Subcutaneous abdominal adipose tissue (tissue), 5 donors: ENCODE data around the gene MRC2.

ENCODE experiments used
- H3K27ac ChIP-seq: one replicate; pipeline ENCODE4 v1.7.0; 2013; ENCODE audit warnings: low read depth, mild to moderate bottlenecking, inconsistent platforms, low read length, moderate library complexity
- H3K27me3 ChIP-seq, 5 donors: one replicate each; pipeline ENCODE4 v1.7.0; 2013; ENCODE audit warnings: low read length in 5 of 5, inconsistent platforms in 1 of 5; ENCODE audit not compliant: control insufficient read depth in 5 of 5, insufficient read depth in 4 of 5
- H3K36me3 ChIP-seq, 5 donors: one replicate each; pipeline ENCODE4 v1.7.0; 2013; ENCODE audit warnings: low read length in 5 of 5; ENCODE audit not compliant: control insufficient read depth in 5 of 5, insufficient read depth in 5 of 5
- H3K4me1 ChIP-seq, 5 donors: one replicate each; pipeline ENCODE4 v1.7.0; 2013; ENCODE audit warnings: low read length in 5 of 5, mild to moderate bottlenecking in 3 of 5, moderate library complexity in 1 of 5; ENCODE audit not compliant: control insufficient read depth in 5 of 5, insufficient read depth in 5 of 5
- H3K4me3 ChIP-seq, 5 donors: one replicate each; pipeline ENCODE4 v1.7.0; 2013; ENCODE audit warnings: low read length in 5 of 5, low read depth in 1 of 5
- H3K9ac ChIP-seq, 5 donors: one replicate each; pipeline ENCODE4 v1.7.0; 2013; ENCODE audit warnings: low read length in 5 of 5, mild to moderate bottlenecking in 4 of 5, moderate library complexity in 3 of 5
- H3K9me3 ChIP-seq, 5 donors: one replicate each; pipeline ENCODE4 v1.7.0; 2013; ENCODE audit warnings: low read length in 5 of 5; ENCODE audit not compliant: control insufficient read depth in 5 of 5
- donor health status: healthy.
- donor health status: healthy.
- donor health status: healthy.
- donor health status: healthy.
- donor health status: healthy.

MRC2 gene

DNA sequence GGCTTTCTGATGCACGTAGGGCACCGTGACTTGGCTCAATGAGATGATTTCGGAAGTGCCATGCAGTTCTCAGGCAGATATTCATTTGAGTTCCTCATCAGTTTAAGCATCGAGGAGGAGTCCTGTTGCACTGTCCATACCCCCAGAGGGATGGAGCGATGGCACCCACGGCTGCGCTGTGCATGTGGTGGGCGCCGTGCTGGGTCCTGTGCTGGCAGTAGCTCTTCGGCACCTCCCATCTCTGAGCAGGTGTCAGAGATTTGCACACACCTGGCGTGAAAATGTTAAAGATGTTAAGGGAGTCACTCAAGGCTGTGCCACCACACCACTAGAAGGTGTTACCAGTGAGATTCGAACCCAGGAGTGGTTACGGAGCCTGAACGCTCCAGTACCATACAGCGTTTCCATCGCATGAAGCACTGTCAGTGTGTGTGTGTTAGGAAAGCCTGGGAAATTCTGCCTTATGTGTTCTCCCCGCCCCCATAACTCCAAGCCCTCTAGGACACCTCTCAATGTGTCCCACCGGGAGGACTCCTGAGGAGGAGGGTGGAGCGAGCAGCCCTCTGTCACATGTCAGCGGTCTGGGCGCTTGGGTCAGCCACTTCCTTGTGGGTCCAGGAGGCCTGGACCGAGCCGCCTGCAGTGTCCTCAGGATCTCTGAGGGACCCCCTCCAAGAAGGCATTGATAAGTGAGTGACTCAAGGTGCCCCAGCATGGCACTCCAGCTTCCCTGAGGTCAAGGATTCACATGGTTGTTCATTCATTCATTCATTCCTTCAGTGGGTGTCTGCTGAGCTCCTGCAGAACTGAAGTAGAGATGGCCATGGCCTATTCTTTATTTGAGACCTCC, 3.8 kb downstream of the MRC2 start:
- H3K27ac ChIP-seq, result no peak overlapping the region
- no peak overlapping the region for H3K9ac ChIP-seq
- H3K4me3 ChIP-seq, result no peak overlapping the region
- H3K36me3 ChIP-seq, result no peaks in the 10 kb centered on the region
- peaks cover 6 to 17% (median 12%) of the 10 kb centered on the region in 5 donors for H3K27me3 ChIP-seq
- peaks cover 6 to 51% (median 39%) of the 10 kb centered on the region in 5 donors for H3K4me1 ChIP-seq
- H3K9me3 ChIP-seq, result no peaks in the 10 kb centered on the region

DNA sequence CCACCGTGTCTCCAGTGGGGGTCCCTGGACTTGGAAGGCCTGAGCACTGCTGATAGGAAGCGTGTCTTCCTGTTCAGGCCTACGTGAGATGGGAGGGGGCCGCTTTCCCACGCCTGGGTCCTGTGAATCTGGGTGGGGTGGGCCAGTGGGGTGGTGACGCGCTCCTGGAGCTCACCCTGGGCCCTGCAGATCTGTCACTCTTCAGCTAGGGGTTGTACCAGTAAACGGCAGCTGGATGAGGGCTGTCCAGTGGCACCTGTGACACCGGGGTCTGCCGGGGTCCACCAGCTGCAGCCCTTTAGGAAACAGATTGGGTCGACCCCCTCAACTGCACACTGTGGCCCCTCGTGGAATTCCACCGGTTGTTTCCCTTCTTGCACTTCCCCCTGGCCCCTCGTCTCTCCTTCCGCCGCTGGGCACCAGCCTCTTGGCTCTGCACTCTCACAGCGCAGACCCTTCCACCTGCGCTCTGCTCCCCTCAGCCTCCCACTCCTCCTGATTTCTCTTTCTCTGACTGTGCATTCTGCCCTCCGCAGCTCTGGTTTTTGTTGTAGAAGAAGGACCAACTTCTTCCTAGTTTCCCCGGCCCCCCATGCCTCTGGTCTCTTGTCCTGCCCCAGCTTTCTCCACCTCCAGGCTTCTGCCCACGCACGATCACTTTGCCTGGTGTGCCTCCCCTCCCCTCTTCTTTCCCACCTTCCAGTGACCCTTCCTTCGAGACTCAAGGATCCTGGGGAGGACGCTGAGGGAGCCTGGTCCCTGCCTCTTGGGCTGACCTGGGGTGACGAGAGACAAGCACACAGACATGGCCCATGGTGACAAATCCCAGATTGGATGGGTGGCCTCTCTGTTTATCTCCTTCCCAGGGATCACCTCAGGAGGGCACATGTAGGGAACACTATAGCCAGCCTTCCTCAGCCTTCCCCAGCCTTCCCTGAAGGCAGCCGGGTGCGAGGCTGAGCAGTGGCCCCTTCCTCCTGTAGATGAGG, 4.8 kb downstream of the MRC2 start:
- Histone ChIP-seq H3K4me3 (no peak overlapping the region), H3K9ac (no peak overlapping the region), H3K27me3 (peaks cover 5 to 14% (median 12%) of the 10 kb centered on the region in 5 donors), H3K4me1 (peaks cover 4 to 42% (median 30%) of the 10 kb centered on the region in 5 donors), H3K9me3 (no peaks in the 10 kb centered on the region), H3K36me3 (no peaks in the 10 kb centered on the region), H3K27ac (no peak overlapping the region)

GRCh38 chr17:62637809-62638208, 10.3 kb downstream of the MRC2 start:
- no peaks in the 10 kb centered on the region for H3K27me3 ChIP-seq
- no peak overlapping the region for H3K9ac ChIP-seq
- no peak overlapping the region for H3K27ac ChIP-seq
- peaks cover 0 to 9% (median 3%) of the 10 kb centered on the region in 5 donors for H3K4me1 ChIP-seq
- H3K9me3 ChIP-seq, result no peaks in the 10 kb centered on the region
- H3K4me3 ChIP-seq, result no peak overlapping the region
- H3K36me3 ChIP-seq, result no peaks in the 10 kb centered on the region

DNA sequence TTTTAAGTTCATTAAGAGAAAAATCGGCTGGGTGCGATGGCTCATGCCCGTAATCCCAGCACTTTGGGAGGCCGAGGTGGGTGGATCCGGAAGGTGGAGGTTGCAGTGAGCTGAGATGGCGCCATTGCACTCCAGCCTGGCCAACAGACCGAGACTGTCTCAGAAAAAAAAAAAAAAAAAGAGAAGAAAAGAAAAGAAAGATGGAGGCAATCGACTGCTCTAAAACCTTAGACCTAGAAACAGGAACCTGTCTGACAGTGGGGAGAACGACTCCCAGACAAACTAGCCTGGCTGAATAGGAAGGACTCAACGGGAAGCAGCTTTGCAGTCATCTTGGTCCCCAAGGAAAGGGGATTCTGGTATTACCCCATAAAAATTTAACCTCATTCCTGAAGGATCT, 13.7 kb downstream of the MRC2 start:
- H3K9ac ChIP-seq, result no peak overlapping the region
- no peak overlapping the region for H3K4me3 ChIP-seq
- H3K9me3 ChIP-seq, result no peaks in the 10 kb centered on the region
- no peaks in the 10 kb centered on the region for H3K27me3 ChIP-seq
- H3K4me1 ChIP-seq, result no peaks in the 10 kb centered on the region
- H3K36me3 ChIP-seq, result no peaks in the 10 kb centered on the region
- no peak overlapping the region for H3K27ac ChIP-seq

DNA sequence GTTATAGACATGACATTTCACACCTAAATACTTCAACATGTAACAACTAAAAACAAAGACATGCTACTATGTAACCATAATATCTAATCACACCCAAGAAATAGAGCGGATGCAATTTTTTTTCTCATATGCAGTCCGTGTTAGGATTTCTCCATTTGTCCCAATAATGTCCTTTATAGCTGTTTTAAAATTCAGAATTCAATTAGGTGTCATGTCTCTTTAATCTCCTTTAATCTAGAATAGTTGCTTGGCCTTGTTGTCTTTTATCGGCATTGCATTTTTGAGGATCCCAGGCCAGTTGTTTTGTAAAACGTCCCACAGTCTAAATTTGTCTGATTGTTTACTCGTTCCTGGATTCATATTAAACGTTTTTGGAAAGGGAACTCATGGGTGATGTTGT, 14.5 kb downstream of the MRC2 start:
- Histone ChIP-seq H3K4me1 (no peaks in the 10 kb centered on the region), H3K27me3 (no peaks in the 10 kb centered on the region), H3K4me3 (no peak overlapping the region), H3K9ac (no peak overlapping the region), H3K9me3 (no peaks in the 10 kb centered on the region), H3K36me3 (peaks cover 0 to 2% (median 0%) of the 10 kb centered on the region in 5 donors), H3K27ac (no peak overlapping the region)

- H3K4me3 ChIP-seq, result no peak overlapping the region
- no peak overlapping the region for H3K9ac ChIP-seq
- peaks cover 0 to 2% (median 0%) of the 10 kb centered on the region in 5 donors for H3K36me3 ChIP-seq
- H3K27ac ChIP-seq, result no peak overlapping the region
- no peaks in the 10 kb centered on the region for H3K9me3 ChIP-seq
- no peaks in the 10 kb centered on the region for H3K27me3 ChIP-seq
- peaks cover 0 to 4% (median 3%) of the 10 kb centered on the region in 5 donors for H3K4me1 ChIP-seq
Observed at GRCh38 chr17:62643496-62643895, 16.0 kb downstream of the MRC2 start.

- Histone ChIP-seq H3K9ac (no peak overlapping the region), H3K4me3 (no peak overlapping the region), H3K27me3 (no peaks in the 10 kb centered on the region), H3K27ac (no peak overlapping the region), H3K36me3 (peaks cover 0 to 2% (median 0%) of the 10 kb centered on the region in 5 donors), H3K4me1 (peaks cover 2 to 11% (median 9%) of the 10 kb centered on the region in 5 donors), H3K9me3 (no peaks in the 10 kb centered on the region)
Observed at GRCh38 chr17:62644487-62645173, 17.2 kb downstream of the MRC2 start.

DNA sequence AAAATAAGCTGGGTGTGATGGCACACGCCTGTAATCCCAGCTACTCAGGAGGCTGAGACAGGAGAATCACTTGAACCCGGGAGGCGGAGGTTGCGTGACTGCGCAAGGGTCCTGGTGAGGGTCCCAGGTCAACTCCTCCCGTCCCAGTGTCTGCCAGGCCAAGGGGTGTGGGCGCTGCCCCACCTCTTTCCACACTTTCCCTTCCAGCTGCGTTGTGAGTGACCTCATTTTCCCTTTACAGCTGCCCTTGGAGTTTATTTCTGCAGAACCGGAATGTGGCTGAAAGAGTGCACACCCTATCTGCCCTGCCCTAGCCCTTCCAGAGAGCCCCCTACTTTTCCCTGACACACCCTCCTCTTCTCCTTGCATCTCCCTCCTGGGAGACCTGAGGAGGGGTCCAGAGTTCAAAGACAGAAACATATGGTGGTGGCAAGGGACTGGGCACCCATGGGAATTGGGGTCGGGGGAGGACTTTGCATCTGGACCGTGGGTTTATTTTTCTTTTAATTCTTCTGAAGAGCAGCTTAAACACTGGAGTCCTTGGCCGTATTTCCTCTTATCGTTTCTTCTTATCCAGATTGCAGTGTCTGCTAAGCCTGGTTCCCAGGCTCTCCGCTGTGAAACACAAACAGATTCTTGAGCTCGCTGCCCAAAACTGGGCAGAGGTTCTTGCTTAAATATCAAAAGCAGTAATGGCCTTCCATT, 20.9 kb downstream of the MRC2 start:
- H3K9me3 ChIP-seq, result no peaks in the 10 kb centered on the region
- no peaks in the 10 kb centered on the region for H3K27me3 ChIP-seq
- H3K4me3 ChIP-seq, result no peak overlapping the region
- no peak overlapping the region for H3K27ac ChIP-seq
- H3K9ac ChIP-seq, result no peak overlapping the region
- peaks cover 3 to 29% (median 23%) of the 10 kb centered on the region in 5 donors for H3K4me1 ChIP-seq
- peaks cover 0 to 2% (median 0%) of the 10 kb centered on the region in 5 donors for H3K36me3 ChIP-seq

DNA sequence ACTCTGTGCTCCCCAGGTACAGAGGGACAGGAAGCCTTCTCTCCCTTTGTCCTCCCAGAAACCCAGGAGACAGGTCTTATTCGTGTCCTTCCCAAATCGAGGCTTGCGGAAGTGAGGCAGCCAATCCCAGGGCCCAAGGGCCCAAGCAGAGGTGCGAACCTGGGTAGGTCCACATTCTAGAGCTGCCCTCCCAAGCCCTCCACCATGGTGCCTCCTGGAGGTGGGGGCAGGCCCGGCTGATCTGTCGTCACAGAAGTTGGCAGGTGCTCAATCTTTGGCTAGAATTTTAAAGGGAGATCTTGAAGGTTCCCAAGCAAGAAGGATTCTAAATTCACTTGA, 21.5 kb downstream of the MRC2 start:
- peaks cover 7 to 34% (median 28%) of the 10 kb centered on the region in 5 donors for H3K4me1 ChIP-seq
- no peaks in the 10 kb centered on the region for H3K27me3 ChIP-seq
- peaks cover 0 to 2% (median 0%) of the 10 kb centered on the region in 5 donors for H3K36me3 ChIP-seq
- no peak overlapping the region for H3K27ac ChIP-seq
- H3K9ac ChIP-seq, result no peak overlapping the region
- no peak overlapping the region for H3K4me3 ChIP-seq
- no peaks in the 10 kb centered on the region for H3K9me3 ChIP-seq
